CD1c-positive myeloid dendritic cell (primary cell): ENCODE data around the gene SH2D6.
"Not testable (repeated sequence)": the region's sequence is repeated elsewhere in the genome, so short reads cannot be mapped to it uniquely, and the experiment has no call there.

Source experiments
- DNase-seq: peaks from one replicate; pipeline ENCODE4 v3.0.0-alpha.2; 2016; ENCODE audit errors: extremely low spot score

Gene SH2D6

GRCh38 chr2:85398426-85399182, 19.9 kb upstream of the SH2D6 start:
- DNase-seq: no peak

GRCh38 chr2:85399183-85399455, 19.4 kb upstream of the SH2D6 start:
- DNase-seq: no peak

GRCh38 chr2:85400023-85400422, 18.5 kb upstream of the SH2D6 start:
- no peak for DNase-seq

- no peak for DNase-seq
Measured at GRCh38 chr2:85400541-85401463, 17.7 kb upstream of the SH2D6 start.

- DNase-seq: no peak
Measured at GRCh38 chr2:85401464-85401805, 17.1 kb upstream of the SH2D6 start.

- no peak for DNase-seq
Measured at GRCh38 chr2:85401844-85402243, 16.7 kb upstream of the SH2D6 start.

GRCh38 chr2:85405201-85406059, 13.1 kb upstream of the SH2D6 start:
- peak; percentile 89 for DNase-seq

- peak; percentile 83 for DNase-seq
Measured at GRCh38 chr2:85409845-85410583, 8.5 kb upstream of the SH2D6 start, which contains the start of gene CAPG. Gene CAPG, minus strand, starts transcription at chr2:85410366. Its CDS starts 8,221 bp downstream, at chr2:85402145.

GRCh38 chr2:85410584-85411404, 7.7 kb upstream of the SH2D6 start:
- no peak for DNase-seq

- no peak for DNase-seq
Measured at GRCh38 chr2:85411405-85411748, 7.1 kb upstream of the SH2D6 start.

- DNase-seq: peak; percentile 77
Measured at GRCh38 chr2:85413592-85414420, 4.7 kb upstream of the SH2D6 start.

GRCh38 chr2:85414421-85414759, 4.1 kb upstream of the SH2D6 start:
- DNase-seq: not testable (repeated sequence)

GRCh38 chr2:85414761-85415553, 3.6 kb upstream of the SH2D6 start:
- DNase-seq: peak; percentile 88

GRCh38 chr2:85415980-85416650, 2.4 kb upstream of the SH2D6 start:
- DNase-seq: peak; percentile 72

GRCh38 chr2:85419009-85419675, 628 bp downstream of the SH2D6 start:
- DNase-seq: no peak

- DNase-seq: peak; percentile 91
Measured at GRCh38 chr2:85420536-85421259, 2.2 kb downstream of the SH2D6 start.
